Keratinocyte (primary cell): Measurements from ENCODE around the gene ABCD3. TPM values are rescaled to one million over a fixed set of nuclear protein-coding genes. Genes with fewer than 3 reads are reported as not detected.

Experiments used
- DNase-seq: peaks from one replicate; pipeline ENCODE4 v3.0.0-alpha.2; 2011; ENCODE audit warnings: low read depth, missing footprints, low spot score
- FAIRE-seq: peaks from 2 replicates; lab custom pipeline; 2011; peaks lifted over from hg19 to GRCh38; lab: Jason Lieb, UNC
- H2AFZ ChIP-seq: 2 replicates; pipeline ENCODE4 v1.6.0; 2012; ENCODE audit warnings: low read length, control low read depth, inconsistent platforms; ENCODE audit not compliant: control insufficient read depth
- H3K27ac ChIP-seq: 2 replicates; pipeline ENCODE4 v1.5.1; 2011; ENCODE audit warnings: low read length; ENCODE audit not compliant: control insufficient read depth, insufficient read depth
- H3K27me3 ChIP-seq: 3 replicates; pipeline ENCODE4 v1.6.0; 2011; ENCODE audit warnings: low read length; ENCODE audit not compliant: control insufficient read depth, insufficient read depth; ENCODE audit errors: extremely low read depth
- H3K36me3 ChIP-seq, 2 experiments: 2 replicates in 1 of 2; 3 replicates in 1 of 2; pipeline ENCODE4 v1.5.1; 2011; ENCODE audit warnings: low read length in 2 of 2, mild to moderate bottlenecking in 1 of 2; ENCODE audit not compliant: control insufficient read depth in 2 of 2, insufficient read depth in 2 of 2; ENCODE audit errors: extremely low read depth in 1 of 2
- H3K4me1 ChIP-seq: 3 replicates; pipeline ENCODE4 v1.5.1; 2011; ENCODE audit warnings: low read length; ENCODE audit not compliant: control insufficient read depth, insufficient read depth; ENCODE audit errors: extremely low read depth
- H3K4me2 ChIP-seq: 3 replicates; pipeline ENCODE4 v1.6.0; 2011; ENCODE audit warnings: low read depth, low read length; ENCODE audit not compliant: control insufficient read depth, insufficient read depth; ENCODE audit errors: extremely low read depth
- H3K4me3 ChIP-seq, 3 experiments: fragments of 200-600 bp in 1 of 3; sonication (generic) in 1 of 3; 2 replicates in 2 of 3; 3 replicates in 1 of 3; pipeline ENCODE4 v1.5.1; 2011 to 2016; ENCODE audit warnings: low read length in 3 of 3, mild to moderate bottlenecking in 3 of 3, control low read depth in 2 of 3, inconsistent platforms in 1 of 3, low read depth in 1 of 3, mixed read lengths in 1 of 3, mixed run types in 1 of 3, moderate library complexity in 1 of 3; ENCODE audit not compliant: control insufficient read depth in 2 of 3, insufficient read depth in 2 of 3; ENCODE audit errors: extremely low read depth in 1 of 3
- H3K79me2 ChIP-seq: 2 replicates; pipeline ENCODE4 v1.6.0; 2012; ENCODE audit warnings: low read length; ENCODE audit not compliant: control insufficient read depth, insufficient read depth
- H3K9ac ChIP-seq: 3 replicates; pipeline ENCODE4 v1.6.0; 2011; ENCODE audit warnings: low read length; ENCODE audit not compliant: control insufficient read depth, insufficient read depth; ENCODE audit errors: extremely low read depth
- H3K9me1 ChIP-seq: 3 replicates; pipeline ENCODE4 v1.6.0; 2011; ENCODE audit warnings: low read length; ENCODE audit not compliant: control insufficient read depth, insufficient read depth; ENCODE audit errors: extremely low read depth
- H3K9me3 ChIP-seq: 2 replicates; pipeline ENCODE4 v1.5.1; 2012; ENCODE audit warnings: low read depth, low read length; ENCODE audit not compliant: control insufficient read depth
- H4K20me1 ChIP-seq: 3 replicates; pipeline ENCODE4 v1.6.0; 2011; ENCODE audit warnings: low read length; ENCODE audit not compliant: control insufficient read depth, insufficient read depth; ENCODE audit errors: extremely low read depth
- CTCF ChIP-seq, 3 experiments: IDR thresholded peaks in 1 of 3; conservative IDR thresholded peaks in 1 of 3; optimal IDR thresholded peaks in 1 of 3; 2 replicates in 2 of 3; 3 replicates in 1 of 3; pipeline versions ENCODE3 to v1.5.1; 2011; ENCODE audit warnings: low read length in 3 of 3, mild to moderate bottlenecking in 3 of 3, moderate library complexity in 2 of 3, control low read depth in 1 of 3, inconsistent platforms in 1 of 3; ENCODE audit not compliant: insufficient read depth in 2 of 3; ENCODE audit errors: extremely low read depth in 1 of 3
- EZH2 ChIP-seq: IDR thresholded peaks from one replicate; pipeline ENCODE4 v1.6.1; 2012; ENCODE audit warnings: inconsistent platforms, mild to moderate bottlenecking, low read length, moderate library complexity
- dilution Hi-C: fragments of 300-500 bp; cut with MboI; formaldehyde crosslinking; loops from one replicate; pipeline ENCODE4 v1.7.0; 2020; ENCODE audit warnings: low sequenced_read_pairs; ENCODE audit not compliant: extremely low pct_ligation_motif_present
- polyA plus RNA-seq, 5 experiments: library from polyadenylated mRNA; depleted of rRNA in 3 of 5; stranded (reverse) in 3 of 5; stranded (forward) in 1 of 5; unstranded in 1 of 5; fragments of >200 nt; gene quantifications; 1 replicate in 1 of 5; 2 replicates in 3 of 5; 3 replicates in 1 of 5; pipeline versions ENCODE4 v1.2.1 to v1.2.3, GENCODE V29; 2011 to 2012; ENCODE audit warnings: missing spikeins in 2 of 5, low read depth in 1 of 5, low replicate concordance in 1 of 5

ABCD3 gene
- polyA plus RNA-seq, 1 donor (not counting 4 experiments of a cell fraction or from before 2014, with no cell fraction given): 34.9 TPM

- no peak overlapping the region for H2AFZ ChIP-seq
- H3K36me3 ChIP-seq: no peaks in the 10 kb centered on the region
- no peak for TF ChIP-seq EZH2
- TF ChIP-seq CTCF (optimal IDR thresholded peaks at IDR 0.05 in 1 of 3, IDR thresholded peaks at IDR 0.05 in 1 of 3, conservative IDR thresholded peaks at IDR 0.05 in 1 of 3; ENCODE audit: extremely low read depth in 1 of 3, insufficient read depth in 2 of 3, low read length in 3 of 3): no peak
- no peaks in the 10 kb centered on the region for H3K27me3 ChIP-seq
- no peaks in the 10 kb centered on the region for H4K20me1 ChIP-seq
- H3K9me3 ChIP-seq: no peaks in the 10 kb centered on the region
- no peak overlapping the region for H3K4me3 ChIP-seq
- no peaks in the 10 kb centered on the region for H3K9me1 ChIP-seq
- DNase-seq (no peak), FAIRE-seq (no peak)
- no peak overlapping the region for H3K4me2 ChIP-seq
- no peaks in the 10 kb centered on the region for H3K4me1 ChIP-seq
- no peak overlapping the region for H3K27ac ChIP-seq
- H3K9ac ChIP-seq: no peak overlapping the region
- dilution Hi-C loops: no loop called here
- no peaks in the 10 kb centered on the region for H3K79me2 ChIP-seq
Observed at GRCh38 chr1:94394247-94394646, 23.9 kb upstream of the ABCD3 start.

- H3K4me1 ChIP-seq: no peaks in the 10 kb centered on the region
- H3K4me2 ChIP-seq: no peak overlapping the region
- no peaks in the 10 kb centered on the region for H3K9me3 ChIP-seq
- H3K9ac ChIP-seq: no peak overlapping the region
- FAIRE-seq (no peak), DNase-seq (no peak)
- H3K4me3 ChIP-seq: no peak overlapping the region
- no peaks in the 10 kb centered on the region for H3K36me3 ChIP-seq
- no peaks in the 10 kb centered on the region for H4K20me1 ChIP-seq
- H3K79me2 ChIP-seq: no peaks in the 10 kb centered on the region
- no peaks in the 10 kb centered on the region for H3K27me3 ChIP-seq
- H3K27ac ChIP-seq: no peak overlapping the region
- dilution Hi-C loops: no loop called here
- no peak overlapping the region for H2AFZ ChIP-seq
- H3K9me1 ChIP-seq: no peaks in the 10 kb centered on the region
- TF ChIP-seq EZH2: no peak
- no peak for TF ChIP-seq CTCF (optimal IDR thresholded peaks at IDR 0.05 in 1 of 3, IDR thresholded peaks at IDR 0.05 in 1 of 3, conservative IDR thresholded peaks at IDR 0.05 in 1 of 3; ENCODE audit: extremely low read depth in 1 of 3, insufficient read depth in 2 of 3, low read length in 3 of 3)
Observed at GRCh38 chr1:94395231-94395630, 23.0 kb upstream of the ABCD3 start.
